Keratinocyte (primary cell): ENCODE results near the gene CABLES2. TPM values are rescaled to one million over a fixed set of nuclear protein-coding genes. Genes with fewer than 3 reads are reported as not detected.

Experiments used
- DNase-seq: peaks from one replicate; pipeline ENCODE4 v3.0.0-alpha.2; 2011; ENCODE audit warnings: low read depth, missing footprints, low spot score
- FAIRE-seq: peaks from 2 replicates; lab custom pipeline; 2011; peaks lifted over from hg19 to GRCh38; lab: Jason Lieb, UNC
- H2AFZ ChIP-seq: 2 replicates; pipeline ENCODE4 v1.6.0; 2012; ENCODE audit warnings: low read length, control low read depth, inconsistent platforms; ENCODE audit not compliant: control insufficient read depth
- H3K27ac ChIP-seq: 2 replicates; pipeline ENCODE4 v1.5.1; 2011; ENCODE audit warnings: low read length; ENCODE audit not compliant: control insufficient read depth, insufficient read depth
- H3K27me3 ChIP-seq: 3 replicates; pipeline ENCODE4 v1.6.0; 2011; ENCODE audit warnings: low read length; ENCODE audit not compliant: control insufficient read depth, insufficient read depth; ENCODE audit errors: extremely low read depth
- H3K36me3 ChIP-seq, 2 experiments: 2 replicates in 1 of 2; 3 replicates in 1 of 2; pipeline ENCODE4 v1.5.1; 2011; ENCODE audit warnings: low read length in 2 of 2, mild to moderate bottlenecking in 1 of 2; ENCODE audit not compliant: control insufficient read depth in 2 of 2, insufficient read depth in 2 of 2; ENCODE audit errors: extremely low read depth in 1 of 2
- H3K4me1 ChIP-seq: 3 replicates; pipeline ENCODE4 v1.5.1; 2011; ENCODE audit warnings: low read length; ENCODE audit not compliant: control insufficient read depth, insufficient read depth; ENCODE audit errors: extremely low read depth
- H3K4me2 ChIP-seq: 3 replicates; pipeline ENCODE4 v1.6.0; 2011; ENCODE audit warnings: low read depth, low read length; ENCODE audit not compliant: control insufficient read depth, insufficient read depth; ENCODE audit errors: extremely low read depth
- H3K4me3 ChIP-seq, 3 experiments: fragments of 200-600 bp in 1 of 3; sonication (generic) in 1 of 3; 2 replicates in 2 of 3; 3 replicates in 1 of 3; pipeline ENCODE4 v1.5.1; 2011 to 2016; ENCODE audit warnings: low read length in 3 of 3, mild to moderate bottlenecking in 3 of 3, control low read depth in 2 of 3, inconsistent platforms in 1 of 3, low read depth in 1 of 3, mixed read lengths in 1 of 3, mixed run types in 1 of 3, moderate library complexity in 1 of 3; ENCODE audit not compliant: control insufficient read depth in 2 of 3, insufficient read depth in 2 of 3; ENCODE audit errors: extremely low read depth in 1 of 3
- H3K79me2 ChIP-seq: 2 replicates; pipeline ENCODE4 v1.6.0; 2012; ENCODE audit warnings: low read length; ENCODE audit not compliant: control insufficient read depth, insufficient read depth
- H3K9ac ChIP-seq: 3 replicates; pipeline ENCODE4 v1.6.0; 2011; ENCODE audit warnings: low read length; ENCODE audit not compliant: control insufficient read depth, insufficient read depth; ENCODE audit errors: extremely low read depth
- H3K9me1 ChIP-seq: 3 replicates; pipeline ENCODE4 v1.6.0; 2011; ENCODE audit warnings: low read length; ENCODE audit not compliant: control insufficient read depth, insufficient read depth; ENCODE audit errors: extremely low read depth
- H3K9me3 ChIP-seq: 2 replicates; pipeline ENCODE4 v1.5.1; 2012; ENCODE audit warnings: low read depth, low read length; ENCODE audit not compliant: control insufficient read depth
- H4K20me1 ChIP-seq: 3 replicates; pipeline ENCODE4 v1.6.0; 2011; ENCODE audit warnings: low read length; ENCODE audit not compliant: control insufficient read depth, insufficient read depth; ENCODE audit errors: extremely low read depth
- CTCF ChIP-seq, 3 experiments: IDR thresholded peaks in 1 of 3; conservative IDR thresholded peaks in 1 of 3; optimal IDR thresholded peaks in 1 of 3; 2 replicates in 2 of 3; 3 replicates in 1 of 3; pipeline versions ENCODE3 to v1.5.1; 2011; ENCODE audit warnings: low read length in 3 of 3, mild to moderate bottlenecking in 3 of 3, moderate library complexity in 2 of 3, control low read depth in 1 of 3, inconsistent platforms in 1 of 3; ENCODE audit not compliant: insufficient read depth in 2 of 3; ENCODE audit errors: extremely low read depth in 1 of 3
- EZH2 ChIP-seq: IDR thresholded peaks from one replicate; pipeline ENCODE4 v1.6.1; 2012; ENCODE audit warnings: inconsistent platforms, mild to moderate bottlenecking, low read length, moderate library complexity
- dilution Hi-C: fragments of 300-500 bp; cut with MboI; formaldehyde crosslinking; loops from one replicate; pipeline ENCODE4 v1.7.0; 2020; ENCODE audit warnings: low sequenced_read_pairs; ENCODE audit not compliant: extremely low pct_ligation_motif_present
- polyA plus RNA-seq, 5 experiments: library from polyadenylated mRNA; depleted of rRNA in 3 of 5; stranded (reverse) in 3 of 5; stranded (forward) in 1 of 5; unstranded in 1 of 5; fragments of >200 nt; gene quantifications; 1 replicate in 1 of 5; 2 replicates in 3 of 5; 3 replicates in 1 of 5; pipeline versions ENCODE4 v1.2.1 to v1.2.3, GENCODE V29; 2011 to 2012; ENCODE audit warnings: missing spikeins in 2 of 5, low read depth in 1 of 5, low replicate concordance in 1 of 5

Gene CABLES2
- polyA plus RNA-seq, 1 donor (not counting 4 experiments of a cell fraction or from before 2014, with no cell fraction given) = 2.2 TPM

- Histone ChIP-seq H3K9ac (peak overlapping the region; percentile 80), H3K27ac (peak overlapping the region; percentile 69), H3K27me3 (no peaks in the 10 kb centered on the region), H2AFZ (no peak overlapping the region), H3K9me1 (no peaks in the 10 kb centered on the region), H3K4me3 (peak overlapping the region; percentile 88 to 93 (median 92)), H3K9me3 (no peaks in the 10 kb centered on the region), H3K4me2 (peak overlapping the region; percentile 96), H3K4me1 (peaks cover 75% of the 10 kb centered on the region), H3K36me3 (peaks cover 5 to 10% of the 10 kb centered on the region in 2 experiments), H4K20me1 (peaks cover 29% of the 10 kb centered on the region), H3K79me2 (peaks cover 42% of the 10 kb centered on the region)
- DNase-seq (no peak), FAIRE-seq (no peak)
- dilution Hi-C loops = no loop called here
- TF ChIP-seq EZH2 (no peak), CTCF (optimal IDR thresholded peaks at IDR 0.05 in 1 of 3, IDR thresholded peaks at IDR 0.05 in 1 of 3, conservative IDR thresholded peaks at IDR 0.05 in 1 of 3; ENCODE audit: extremely low read depth in 1 of 3, insufficient read depth in 2 of 3, low read length in 3 of 3) (no peak)
Observed at GRCh38 chr20:62365814-62366369, 41.2 kb downstream of the CABLES2 start.

DNA sequence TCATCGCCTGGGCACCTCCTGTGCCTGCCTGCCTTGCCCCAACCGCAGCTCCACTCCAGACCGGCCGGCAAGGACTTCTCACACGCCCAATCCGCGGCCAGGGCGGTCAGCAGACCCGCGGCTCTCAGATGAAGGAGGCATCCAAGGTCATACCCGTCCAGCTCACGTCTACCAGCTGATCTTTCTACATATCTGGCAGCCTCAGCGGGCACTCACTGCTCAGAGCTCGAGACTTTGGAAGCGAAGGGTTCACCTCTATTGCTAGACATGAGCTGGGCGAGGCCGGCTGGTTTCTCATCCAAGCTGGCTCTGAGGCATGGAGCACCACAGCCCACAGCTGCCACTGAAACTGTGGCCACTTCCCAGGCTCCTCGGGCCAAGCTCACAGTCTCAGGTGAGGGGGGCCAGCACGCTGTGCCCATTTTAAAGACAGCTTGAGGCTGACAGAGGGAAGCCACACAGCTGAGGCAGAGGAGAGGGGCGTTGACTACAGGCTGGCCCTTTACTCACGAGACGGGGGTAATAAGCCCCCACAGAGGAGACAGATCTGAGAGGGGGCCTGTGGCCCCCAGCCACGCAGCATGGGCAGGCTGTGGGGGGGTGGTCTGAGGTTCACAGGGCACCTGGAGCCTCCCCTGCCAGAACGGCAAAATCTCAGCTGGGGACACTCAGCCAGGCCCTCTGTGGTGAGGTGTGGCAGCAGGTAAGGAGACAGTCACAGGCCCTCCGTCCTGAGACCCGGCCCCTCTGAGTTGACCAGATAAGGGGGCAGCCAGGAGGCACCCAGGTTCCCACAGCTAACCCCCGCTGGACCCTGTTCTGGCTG is 42.0 kb downstream of the CABLES2 start:
- TF ChIP-seq CTCF (optimal IDR thresholded peaks at IDR 0.05 in 1 of 3, IDR thresholded peaks at IDR 0.05 in 1 of 3, conservative IDR thresholded peaks at IDR 0.05 in 1 of 3; ENCODE audit: extremely low read depth in 1 of 3, insufficient read depth in 2 of 3, low read length in 3 of 3) = no peak
- TF ChIP-seq EZH2 = no peak
- Histone ChIP-seq H4K20me1 (peaks cover 29% of the 10 kb centered on the region), H3K4me3 (peak overlapping the region; percentile 64 to 93 (median 92)), H3K79me2 (peaks cover 44% of the 10 kb centered on the region), H3K27me3 (no peaks in the 10 kb centered on the region), H3K9ac (peak overlapping the region; percentile 62), H3K36me3 (peaks cover 5 to 10% of the 10 kb centered on the region in 2 experiments), H3K9me1 (no peaks in the 10 kb centered on the region), H3K4me2 (peak overlapping the region; percentile 96), H2AFZ (no peak overlapping the region), H3K9me3 (no peaks in the 10 kb centered on the region), H3K27ac (peak overlapping the region; percentile 49), H3K4me1 (peaks cover 72% of the 10 kb centered on the region)
- DNase-seq (no peak), FAIRE-seq (no peak)
- dilution Hi-C loops = no loop called here
